Right ventricle myocardium inferior (tissue), 1 donor: ENCODE measurements around the gene SYTL1. TPM values are rescaled to one million over a fixed set of nuclear protein-coding genes. Genes with fewer than 3 reads are reported as not detected.

Experiments
- ATAC-seq: fragments of 200-7000 bp; cut with Tn5 transposase; one replicate; pipeline ENCODE4 v1.9.1; 2020; ENCODE audit warnings: mild to moderate bottlenecking, moderate library complexity
- DNase-seq: peaks from one replicate; pipeline ENCODE4 v3.0.0; 2021; ENCODE audit errors: missing footprints
- intact Hi-C: fragments of 100-400 bp; cut with DNase I; formaldehyde crosslinking; loops from one replicate; pipeline ENCODE4 v1.11.0; 2022
- total RNA-seq: library from RNA; stranded (reverse); fragmentation: NEBNext Ultra II Directional; extraction: Animal tissue kit (Norgen Biotek cat#: 25700); gene quantifications from one replicate; pipeline ENCODE4 v1.2.1, GENCODE V29; 2021
- donor health status: DM: no; HTN: yes; CAD: no; lungs with severe emphysema.

The SYTL1 gene
- total RNA-seq, 1 donor from 2014 or later, result 0.78 TPM

DNA sequence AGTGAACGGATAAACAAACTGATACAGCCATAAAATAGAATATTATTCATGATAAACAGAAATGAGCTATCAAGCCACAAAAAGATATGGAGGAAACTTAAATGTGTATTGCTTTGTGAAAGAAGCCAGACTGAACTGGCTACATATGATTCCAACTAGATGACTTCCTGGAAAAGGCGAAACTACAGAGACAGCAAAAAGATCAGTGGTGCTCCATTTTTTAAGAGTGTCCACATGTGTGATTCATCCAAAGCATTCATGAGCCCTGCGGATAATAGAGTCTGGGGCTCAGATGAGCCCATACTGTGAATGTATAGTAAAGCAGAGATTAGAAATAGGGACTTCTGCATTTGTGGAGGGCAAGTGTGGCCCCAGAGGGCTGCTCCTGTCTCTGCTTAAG is 27.7 kb upstream of the SYTL1 start:
- ATAC-seq, result no peak
- no peak for DNase-seq
- intact Hi-C loops, result no loop called here

DNA sequence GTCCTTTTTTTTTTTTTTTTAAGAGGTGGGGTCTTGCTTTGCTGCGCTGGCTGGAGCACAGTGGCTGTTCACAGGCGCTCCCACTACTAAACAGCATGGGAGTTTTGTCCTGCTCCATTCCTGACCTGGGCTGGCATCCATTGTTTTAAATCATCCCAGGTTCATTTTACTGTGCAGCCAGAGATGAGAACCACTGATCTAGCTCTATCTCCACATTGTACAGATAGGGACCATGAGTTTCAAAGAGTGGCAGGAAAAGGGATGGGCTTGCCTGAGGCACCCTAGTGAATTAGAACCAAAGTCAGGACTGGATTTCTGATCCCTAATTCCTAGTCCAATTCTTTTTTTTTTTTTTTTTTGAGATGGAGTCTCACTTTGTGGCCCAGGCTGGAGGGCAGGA is 27.1 kb upstream of the SYTL1 start:
- DNase-seq (no peak), ATAC-seq (no peak)
- intact Hi-C loops, result no loop called here

GRCh38 chr1:27316860-27317259 is 25.0 kb upstream of the SYTL1 start:
- no peak for ATAC-seq

DNA sequence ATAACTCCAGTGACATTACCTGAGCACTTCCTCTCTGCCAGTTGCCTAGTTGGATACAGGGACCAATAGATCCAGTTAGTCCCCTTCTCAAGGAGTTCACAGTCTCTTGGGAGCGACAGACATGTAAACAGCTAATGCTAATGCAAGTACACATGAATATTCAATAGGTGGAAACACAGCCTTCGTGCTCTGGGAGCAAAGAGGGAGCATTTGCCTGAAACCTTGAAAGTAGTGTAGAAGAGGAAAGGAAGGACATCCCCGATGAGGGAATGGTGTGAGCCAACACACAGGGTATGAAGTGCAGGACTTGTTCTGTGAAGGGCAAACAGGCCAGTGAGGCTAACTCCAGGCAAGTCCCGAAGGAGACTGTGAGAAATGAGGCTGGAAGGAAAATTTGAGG is 23.7 kb upstream of the SYTL1 start:
- no peak for DNase-seq
- ATAC-seq, result no peak
- intact Hi-C loops, result no loop called here

More at GRCh38 chr1:27316860-27317259, 25.0 kb upstream of the SYTL1 start:
- DNase-seq, result no peak
- intact Hi-C loops, result no loop called here

GRCh38 chr1:27318596-27318995 is 23.2 kb upstream of the SYTL1 start:
- intact Hi-C loops, result no loop called here
- ATAC-seq (no peak), DNase-seq (no peak)

DNA sequence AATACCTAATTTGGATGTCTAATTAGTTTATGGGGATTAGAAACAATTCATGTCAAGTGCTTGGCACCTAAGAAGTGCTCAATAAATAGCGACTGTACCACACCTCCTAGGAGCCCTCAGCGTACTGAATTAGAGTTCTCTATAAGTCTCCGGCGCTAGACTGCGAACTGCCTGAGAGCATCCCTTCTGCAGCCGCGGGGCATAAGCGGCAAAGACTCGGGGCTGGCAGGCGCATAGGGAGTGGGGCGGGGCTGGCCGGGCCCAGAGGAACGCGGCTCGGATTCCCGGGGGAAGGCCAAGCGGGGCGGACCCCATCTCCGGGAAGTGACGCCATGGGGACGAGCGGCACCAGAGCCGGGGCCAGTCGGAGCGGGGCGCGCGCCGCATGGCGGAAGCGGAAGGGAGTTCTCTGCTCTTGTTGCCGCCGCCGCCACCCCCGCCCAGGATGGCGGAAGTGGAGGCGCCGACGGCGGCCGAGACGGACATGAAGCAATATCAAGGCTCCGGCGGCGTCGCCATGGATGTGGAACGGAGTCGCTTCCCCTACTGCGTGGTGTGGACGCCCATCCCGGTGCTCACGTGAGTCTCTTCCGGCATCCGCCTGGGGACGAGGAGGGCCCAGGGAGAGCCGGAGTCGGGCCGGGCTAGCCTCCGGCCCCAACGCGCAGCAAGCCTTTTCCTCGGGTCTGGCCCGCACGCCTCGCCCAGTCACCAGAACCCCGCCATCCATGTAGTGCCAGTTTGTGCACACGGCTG is 19.8 kb upstream of the SYTL1 start, which contains the start of gene TMEM222:
Gene TMEM222 (plus strand): TSS at position 351 of the 756 bp plus-strand sequence. CDS start 35 bp downstream, at position 386.
- peak; percentile 99 for DNase-seq
- ATAC-seq, result peak; percentile 98
- intact Hi-C loops, result loop anchor here (5.0 kb wide), 1 partner anchor 45 kb away; the partner anchor contains the start of gene MAP3K6

DNA sequence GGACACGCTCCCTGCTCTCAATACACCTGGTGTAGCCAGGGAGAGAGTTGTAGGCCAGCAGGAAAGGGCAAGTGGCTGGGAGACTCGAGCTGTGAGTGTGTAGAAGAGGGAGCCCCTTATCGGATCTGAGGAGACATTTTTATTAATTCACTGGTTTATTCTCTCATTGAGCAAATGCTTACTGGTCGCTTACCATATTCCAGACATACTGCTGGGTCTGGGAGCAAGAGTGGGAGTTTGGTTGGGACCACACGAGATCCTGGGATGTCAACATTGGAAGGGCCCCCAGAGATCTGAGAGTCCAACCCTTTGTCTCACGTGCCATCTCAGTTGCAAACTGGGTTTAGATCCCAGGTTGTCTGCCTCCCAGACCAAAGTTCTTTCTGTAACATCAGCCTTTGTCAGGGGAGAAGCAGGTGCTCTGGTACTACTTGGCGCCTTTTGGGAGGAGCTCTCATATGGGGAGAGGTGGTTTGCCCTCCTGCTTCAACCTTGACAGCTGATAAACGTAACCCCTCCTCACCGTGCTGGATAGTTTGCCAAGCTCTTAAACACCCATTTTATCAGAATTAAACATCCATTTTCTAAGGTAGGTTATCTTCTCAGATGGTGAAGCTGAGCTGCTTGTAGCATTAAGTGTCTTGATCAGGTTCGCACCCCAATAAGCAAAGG is 19.1 kb upstream of the SYTL1 start:
- DNase-seq (no peak), ATAC-seq (no peak)
- intact Hi-C loops, result loop anchor here (5.0 kb wide), 1 partner anchor 45 kb away; the partner anchor contains the start of gene MAP3K6

DNA sequence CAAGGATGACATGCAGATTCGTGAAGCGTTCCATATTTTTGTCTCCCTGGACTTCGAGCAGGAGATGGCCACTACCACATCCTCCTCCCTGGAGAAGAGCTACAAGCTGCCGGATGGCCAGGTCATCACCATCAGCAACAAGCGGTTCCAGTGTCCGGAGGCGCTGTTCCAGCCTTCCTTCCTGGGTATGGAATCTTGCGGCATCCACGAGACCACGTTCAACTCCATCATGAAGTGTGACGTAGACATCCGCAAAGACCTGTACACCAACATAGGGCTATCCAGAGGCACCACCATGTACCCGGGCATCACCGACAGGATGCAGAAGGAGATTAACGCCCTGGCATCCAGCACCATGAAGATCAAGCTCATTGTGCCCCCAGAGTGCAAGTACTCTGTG is 16.5 kb upstream of the SYTL1 start:
- ATAC-seq, result no peak
- intact Hi-C loops, result no loop called here
- DNase-seq, result no peak

DNA sequence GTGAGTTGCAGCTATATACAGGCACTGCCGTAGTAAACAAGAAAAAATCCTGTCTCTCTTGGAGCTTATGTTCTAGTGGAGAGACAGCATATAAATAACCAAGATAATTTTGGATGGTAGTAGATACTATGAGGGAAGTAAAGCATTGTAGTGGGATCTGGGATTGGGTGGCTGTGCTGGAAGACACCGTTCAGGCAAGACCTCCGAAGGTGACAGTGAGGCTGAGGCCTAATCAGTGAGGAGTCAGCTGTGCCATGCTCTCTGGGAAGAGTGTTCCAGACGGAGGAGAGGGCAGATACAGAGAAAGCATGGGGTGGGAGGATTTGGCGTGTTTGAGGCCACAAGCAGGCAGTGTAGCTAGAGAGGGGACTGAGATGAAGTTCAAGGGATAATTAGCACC is 13.9 kb upstream of the SYTL1 start:
- no peak for DNase-seq

DNA sequence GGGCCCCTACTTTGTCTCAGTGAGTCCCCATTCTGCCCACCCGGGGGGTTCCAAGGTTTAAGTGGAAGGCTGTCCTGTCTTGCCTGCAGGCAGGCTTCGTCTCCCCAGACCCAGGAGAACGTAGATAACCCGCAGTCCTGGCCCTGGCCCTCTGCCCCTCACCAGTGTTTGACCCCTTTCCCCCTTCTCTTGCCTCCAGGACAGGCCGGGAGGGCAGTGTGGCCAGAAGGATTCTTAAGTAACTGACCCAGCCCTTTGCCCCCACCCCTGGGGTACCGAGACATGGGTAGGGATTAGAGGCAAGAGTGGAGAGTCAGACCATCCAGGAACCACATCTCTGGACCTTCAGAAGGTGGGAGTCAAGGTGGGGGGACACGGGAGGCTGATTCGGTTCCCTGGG is 11.0 kb upstream of the SYTL1 start:
- DNase-seq (peak; percentile 63), ATAC-seq (no peak)
- intact Hi-C loops, result no loop called here

More for the DNA sequence above, 13.9 kb upstream of the SYTL1 start:
- no peak for ATAC-seq
- intact Hi-C loops, result no loop called here

DNA sequence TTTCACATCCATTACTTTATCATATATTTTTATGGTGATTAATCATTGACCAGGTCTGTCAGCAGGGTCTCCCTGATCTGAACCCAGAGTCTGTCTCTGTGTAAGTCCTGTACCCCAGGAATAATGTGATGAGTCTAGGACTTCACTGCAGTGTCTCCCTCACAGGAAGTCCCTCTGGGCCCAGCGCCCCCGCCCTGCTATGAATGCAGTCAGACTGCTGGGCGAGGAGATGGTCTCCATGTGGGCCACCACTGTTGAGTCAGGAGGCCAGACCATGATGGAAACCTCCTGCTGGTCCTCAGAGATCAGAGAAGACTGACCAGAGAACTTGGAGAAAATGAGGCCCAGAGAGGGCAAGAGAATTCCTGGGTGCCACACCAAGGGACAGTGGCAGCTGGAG is 10.4 kb upstream of the SYTL1 start:
- ATAC-seq (no peak), DNase-seq (peak; percentile 53)
- intact Hi-C loops, result no loop called here

DNA sequence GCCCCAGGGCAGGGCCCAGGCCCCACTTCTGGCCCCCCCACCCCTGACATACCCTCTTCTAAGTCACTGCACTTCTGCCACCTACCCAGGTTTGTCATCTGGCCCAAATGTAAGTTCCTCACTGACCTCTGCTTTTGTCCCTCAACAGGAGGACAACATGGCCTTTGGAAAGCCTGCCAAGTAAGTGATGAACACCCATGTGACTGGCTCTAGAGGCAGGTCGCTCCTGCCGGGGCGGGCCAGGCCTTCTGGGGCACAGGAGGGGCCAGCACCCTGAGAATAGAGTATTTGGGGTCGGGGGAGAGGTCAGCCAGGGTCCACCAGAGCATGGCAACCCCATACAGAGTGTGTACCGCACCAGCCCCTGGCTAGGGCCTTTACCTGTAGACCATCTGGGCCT is 9.9 kb upstream of the SYTL1 start:
- DNase-seq (no peak), ATAC-seq (peak; percentile 48)
- intact Hi-C loops, result loop anchor here (2.0 kb wide), 1 partner anchor 59 kb away; no protein-coding TSS in a partner anchor

DNA sequence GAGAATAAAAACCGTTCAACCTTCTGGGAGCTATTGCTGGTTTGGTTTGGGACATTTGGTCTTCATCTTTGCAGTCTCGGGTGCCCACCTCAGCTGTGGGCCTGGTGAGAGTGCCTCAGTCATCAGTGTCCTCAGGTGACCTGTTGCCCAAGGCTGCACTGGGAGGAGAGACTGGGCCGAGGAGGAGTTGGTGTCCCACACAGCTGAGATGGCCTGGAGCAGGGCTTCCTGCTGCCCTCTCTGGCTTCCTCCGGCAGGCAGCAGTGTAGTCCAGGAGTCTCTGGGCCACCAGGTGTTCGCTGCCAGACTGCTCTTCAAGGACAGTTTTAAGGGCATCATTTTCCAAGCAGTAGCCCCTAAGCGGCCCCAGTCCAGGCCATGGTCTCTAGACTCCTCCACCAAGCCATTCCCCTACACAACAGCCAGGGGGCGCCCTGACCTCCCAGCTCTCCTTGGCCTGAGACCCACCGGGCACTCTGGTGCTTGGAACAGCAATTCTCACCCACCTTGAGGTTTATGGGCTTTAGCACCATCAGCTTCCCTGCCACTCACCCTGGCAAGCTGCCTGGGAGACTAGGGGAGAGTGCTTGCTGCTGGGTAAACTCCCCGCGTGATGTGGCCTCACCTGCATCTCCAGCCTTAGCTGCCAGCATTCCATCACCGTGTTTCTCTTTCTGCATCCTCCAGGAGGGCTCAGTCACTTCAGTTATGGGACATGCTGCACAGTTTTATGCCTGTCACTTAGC is 9.1 kb upstream of the SYTL1 start:
- peak; percentile 20 for ATAC-seq
- intact Hi-C loops, result loop anchor here (2.0 kb wide), 1 partner anchor 58 kb away; no protein-coding TSS in a partner anchor

DNA sequence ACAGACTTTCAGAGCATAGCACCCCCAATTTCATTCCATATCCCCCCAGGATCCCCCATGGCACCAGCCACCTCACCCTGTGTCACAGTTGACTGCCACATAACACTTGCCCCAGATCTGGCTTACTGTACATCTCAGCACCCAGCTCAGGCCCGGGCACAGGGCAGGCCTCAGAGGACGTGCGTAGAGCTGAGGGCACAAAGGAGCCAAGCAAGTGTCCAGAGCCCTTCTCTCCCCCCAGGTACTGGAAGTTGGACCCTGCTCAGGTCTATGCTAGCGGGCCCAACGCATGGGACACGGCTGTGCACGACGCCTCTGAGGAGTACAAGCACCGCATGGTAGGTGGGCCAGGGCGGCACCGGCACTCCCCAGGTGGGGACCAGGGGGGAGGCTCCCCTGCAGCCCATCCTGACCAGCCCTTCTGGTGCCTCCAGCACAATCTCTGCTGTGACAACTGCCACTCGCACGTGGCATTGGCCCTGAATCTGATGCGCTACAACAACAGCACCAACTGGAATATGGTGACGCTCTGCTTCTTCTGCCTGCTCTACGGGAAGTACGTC is 8.0 kb upstream of the SYTL1 start:
- intact Hi-C loops, result loop anchor here (2.0 kb wide), 1 partner anchor 57 kb away; no protein-coding TSS in a partner anchor
- no peak for ATAC-seq
- DNase-seq, result no peak

More for the DNA sequence above, 9.1 kb upstream of the SYTL1 start:
- peak; percentile 83 for DNase-seq

DNA sequence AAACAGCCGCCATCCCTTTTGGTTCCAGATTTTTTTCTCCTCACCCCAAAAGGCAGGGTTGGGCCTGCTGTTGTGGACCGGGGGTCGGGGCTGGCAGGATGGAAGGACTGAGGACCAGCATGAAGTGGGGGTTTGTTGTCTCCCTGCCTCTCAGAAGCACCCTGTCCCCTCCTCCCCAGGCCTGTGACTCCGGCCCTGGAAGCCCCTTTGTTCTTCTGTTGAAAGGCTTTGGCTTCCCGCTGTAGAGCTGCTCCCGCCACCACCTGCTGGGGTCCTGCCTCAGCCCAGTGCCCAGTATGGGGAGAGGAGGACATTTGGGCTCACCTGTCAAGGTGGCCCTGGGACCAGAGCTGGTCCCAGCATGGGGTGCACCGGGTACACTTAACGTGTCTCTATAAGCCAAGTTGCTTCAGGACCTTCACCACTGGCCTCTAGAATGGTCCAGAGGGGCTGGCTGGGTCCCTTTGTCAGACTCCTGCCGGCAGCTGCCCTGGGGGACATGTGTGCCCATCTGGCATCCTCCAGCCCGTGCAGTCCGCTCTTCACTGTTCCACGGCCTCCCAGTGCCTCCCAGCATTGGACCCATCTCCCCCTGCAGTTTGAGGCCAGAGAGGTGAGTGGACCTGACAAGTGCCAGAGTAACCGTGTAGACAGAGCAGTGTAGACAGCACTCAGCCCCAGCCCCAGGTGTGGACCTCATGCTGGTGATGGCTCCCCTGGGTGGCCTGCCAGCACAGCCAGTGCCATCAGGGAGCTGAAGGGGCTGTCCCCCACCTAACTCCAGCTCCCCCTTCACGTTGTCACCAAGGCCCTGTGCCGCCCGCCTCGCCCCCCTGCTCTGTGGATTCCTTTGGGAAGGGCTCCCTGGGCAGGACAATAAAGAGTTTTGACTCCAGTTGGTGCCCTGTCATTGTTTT is 6.1 kb upstream of the SYTL1 start:
- peak; percentile 58 for DNase-seq
- ATAC-seq, result no peak
- intact Hi-C loops, result no loop called here

DNA sequence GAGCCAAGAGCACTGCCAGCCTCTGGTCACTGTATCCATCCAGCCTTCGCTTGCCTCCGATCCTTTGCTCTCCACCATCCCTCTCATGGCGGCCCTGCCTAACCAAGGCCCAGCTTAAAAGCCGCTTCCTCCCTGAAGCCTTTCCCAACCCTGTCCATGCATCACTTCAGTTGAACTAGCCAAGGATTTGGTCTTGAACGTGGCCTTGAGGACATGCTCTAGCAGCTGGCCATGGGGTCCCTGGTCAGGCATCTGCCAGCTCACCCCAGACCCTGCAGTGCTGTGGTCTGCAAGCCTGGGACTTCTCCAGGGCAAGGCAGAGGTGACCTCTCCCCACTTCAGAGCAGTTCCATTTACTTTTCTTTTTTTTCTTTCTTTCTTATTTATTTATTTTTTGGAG is 5.1 kb upstream of the SYTL1 start:
- intact Hi-C loops, result no loop called here
- ATAC-seq (no peak), DNase-seq (no peak)

DNA sequence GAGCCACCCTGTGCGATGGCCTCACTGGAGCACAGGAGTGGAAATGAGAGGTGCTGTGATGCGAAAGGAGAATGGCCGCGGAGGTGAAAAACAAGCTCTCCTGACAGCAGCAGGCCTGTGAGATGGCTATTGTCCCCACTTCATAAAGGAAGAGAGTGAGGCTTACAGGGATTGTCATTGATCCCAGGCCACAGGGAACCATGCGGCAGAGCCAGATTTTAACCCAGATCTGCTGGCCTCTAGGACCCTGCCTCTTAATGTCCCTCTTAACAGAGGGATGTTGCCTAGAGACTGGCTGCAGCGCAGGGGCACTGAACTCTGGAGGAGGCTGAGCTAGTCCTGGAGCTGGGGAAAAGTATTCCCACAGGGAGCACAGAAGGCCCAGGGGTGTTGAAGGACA is 3.1 kb upstream of the SYTL1 start:
- ATAC-seq, result no peak
- intact Hi-C loops, result no loop called here
- DNase-seq, result no peak

- ATAC-seq (no peak), DNase-seq (no peak)
Observed at GRCh38 chr1:27339213-27339612, 2.6 kb upstream of the SYTL1 start.

More at GRCh38 chr1:27339213-27339612, 2.6 kb upstream of the SYTL1 start:
- intact Hi-C loops, result no loop called here
